HepG2 (cell line): ENCODE results near the gene AMZ1. TPM values are rescaled to one million over a fixed set of nuclear protein-coding genes. Genes with fewer than 3 reads are reported as not detected.
A peak's percentile ranks its signal among the peaks of the same experiment; 100 is the strongest.

Experiments
- ATAC-seq: fragments of 200-7000 bp; cut with Tn5 transposase; 3 replicates; pipeline ENCODE4 v1.9.1; 2020; ENCODE audit warnings: mild to moderate bottlenecking, moderate library complexity
- BruUV-seq: library from RNA; stranded (reverse); fragments of 400-500 nt; replicated peaks from 2 replicates; lab custom pipeline; 2021; lab: Mats Ljungman, UMichigan
- CTCF ChIA-PET: fragments of 300-600 bp; formaldehyde crosslinking; extraction: SDS; loops from one replicate; lab custom pipeline; 2021; ENCODE audit warnings: low total read pairs, inconsistent platforms, low intra/inter-chr PET ratio; lab: Yijun Ruan, JAX
- POLR2A ChIA-PET: fragments of 350-600 bp; sonication (Branson Sonifier 250); formaldehyde crosslinking; loops from one replicate; lab custom pipeline; 2020; ENCODE audit warnings: antibody characterized with exemption, inconsistent platforms; lab: Yijun Ruan, JAX
- DNase-seq: peaks from one replicate; pipeline ENCODE4 v3.0.0-alpha.2; 2015; ENCODE audit warnings: low spot score
- FAIRE-seq: peaks from 3 replicates; lab custom pipeline; 2011; peaks lifted over from hg19 to GRCh38; lab: Jason Lieb, UNC
- H2AFZ ChIP-seq: one replicate; pipeline ENCODE4 v1.6.1; 2011; ENCODE audit warnings: low read length, inconsistent platforms
- H3K27ac ChIP-seq: fragments of 300-600 bp; 3 replicates; pipeline ENCODE4 v1.8.0; 2011; ENCODE audit warnings: mixed run types, mild to moderate bottlenecking, mixed read lengths, low read length, inconsistent platforms; ENCODE audit not compliant: insufficient read depth; ENCODE audit errors: extremely low read length
- H3K27me3 ChIP-seq, 2 experiments: fragments of 200-600 bp in 1 of 2; 2 replicates in 1 of 2; 3 replicates in 1 of 2; pipeline versions ENCODE4 v1.6.0 to v1.8.0; 2011; ENCODE audit warnings: low read length in 2 of 2, mild to moderate bottlenecking in 2 of 2, moderate library complexity in 2 of 2, inconsistent platforms in 1 of 2; ENCODE audit not compliant: insufficient read depth in 2 of 2, control insufficient read depth in 1 of 2
- H3K36me3 ChIP-seq, 2 experiments: fragments of 200-600 bp in 1 of 2; replicated peaks in 1 of 2; 2 replicates in 1 of 2; 3 replicates in 1 of 2; pipeline versions ENCODE4 v1.5.1 to v1.8.0; 2011; ENCODE audit warnings: low read length in 2 of 2, inconsistent platforms in 1 of 2; ENCODE audit not compliant: insufficient read depth in 2 of 2, control insufficient read depth in 1 of 2
- H3K4me1 ChIP-seq: 2 replicates; pipeline ENCODE4 v1.5.1; 2012; ENCODE audit warnings: low read length, inconsistent platforms; ENCODE audit not compliant: insufficient read depth
- H3K4me2 ChIP-seq: 2 replicates; pipeline ENCODE4 v1.6.0; 2011; ENCODE audit warnings: low read depth, low read length, inconsistent platforms
- H3K4me3 ChIP-seq, 3 experiments: fragments of 200-600 bp in 1 of 3; sonication (generic), shearing (Covaris generic) in 1 of 3; replicated peaks in 1 of 3; 2 replicates each; pipeline ENCODE4 v1.5.1; 2011 to 2016; ENCODE audit warnings: low read length in 3 of 3, inconsistent platforms in 2 of 3, low read depth in 2 of 3, mild to moderate bottlenecking in 2 of 3, control low read depth in 1 of 3, mixed read lengths in 1 of 3; ENCODE audit not compliant: insufficient read depth in 1 of 3
- H3K79me2 ChIP-seq: one replicate; pipeline ENCODE4 v1.6.1; 2011; ENCODE audit warnings: low read length, inconsistent platforms; ENCODE audit not compliant: insufficient read depth
- H3K9ac ChIP-seq: 2 replicates; pipeline ENCODE4 v1.6.0; 2011; ENCODE audit warnings: mild to moderate bottlenecking, low read depth, low read length, inconsistent platforms; ENCODE audit not compliant: insufficient read depth
- H3K9me3 ChIP-seq: 2 replicates; pipeline ENCODE4 v1.5.1; 2012; ENCODE audit warnings: mild to moderate bottlenecking, low read length
- H4K20me1 ChIP-seq: 2 replicates; pipeline ENCODE4 v1.6.0; 2011; ENCODE audit warnings: inconsistent platforms, mild to moderate bottlenecking, low read length, moderate library complexity; ENCODE audit not compliant: insufficient read depth
- AGO2 ChIP-seq: fragments of 200-400 bp; formaldehyde crosslinking; optimal IDR thresholded peaks from 2 replicates; pipeline ENCODE3; 2017; ENCODE audit warnings: mild to moderate bottlenecking, low read depth, low read length, moderate library complexity
- AKAP8 ChIP-seq: sonication (generic); formaldehyde crosslinking; IDR thresholded peaks from 2 replicates; pipeline ENCODE4 v1.5.1; 2020; ENCODE audit warnings: mild to moderate bottlenecking, missing genetic modification reagents
- KDM3A ChIP-seq: IDR thresholded peaks from 2 replicates; pipeline ENCODE4 v1.6.1; 2018; ENCODE audit warnings: low read depth, missing compliant biosample characterization
- MTA1 ChIP-seq: sonication (generic); formaldehyde crosslinking; IDR thresholded peaks from 2 replicates; pipeline ENCODE4 v1.4.0; 2020; ENCODE audit warnings: missing genetic modification reagents, mild to moderate bottlenecking, borderline replicate concordance
- MXD3 ChIP-seq: IDR thresholded peaks from 2 replicates; pipeline ENCODE4 v1.6.1; 2016; ENCODE audit warnings: mild to moderate bottlenecking, missing biosample characterization, missing genetic modification reagents
- RARA ChIP-seq: IDR thresholded peaks from 2 replicates; pipeline ENCODE4 v1.6.1; 2016; ENCODE audit warnings: missing genetic modification reagents, missing compliant biosample characterization
- RBFOX2 ChIP-seq: fragments of 200-400 bp; formaldehyde crosslinking; IDR thresholded peaks from 2 replicates; pipeline ENCODE4 v1.6.1; 2017; ENCODE audit warnings: low read depth, mild to moderate bottlenecking, low read length
- SUZ12 ChIP-seq: fragments of 150-350 bp; IDR thresholded peaks from 2 replicates; pipeline ENCODE4 v1.6.1; 2014; ENCODE audit warnings: low read depth, low read length
- ZBTB33 ChIP-seq: sonication (generic); formaldehyde crosslinking; IDR thresholded peaks from 2 replicates; pipeline ENCODE4 v1.4.0; 2020; ENCODE audit warnings: missing genetic modification reagents
- ZEB1 ChIP-seq: IDR thresholded peaks from 2 replicates; pipeline ENCODE4 v1.6.1; 2012; ENCODE audit warnings: mild to moderate bottlenecking, low read depth, inconsistent platforms; ENCODE audit not compliant: insufficient replicate concordance
- ZFP37 ChIP-seq: sonication (generic); formaldehyde crosslinking; IDR thresholded peaks from 2 replicates; pipeline ENCODE4 v1.4.0; 2020; ENCODE audit warnings: missing genetic modification reagents, borderline replicate concordance
- WGBS: methylation state at CpG from one replicate; pipeline ENCODE4 v1.1.6; 2017; ENCODE audit warnings: low lambda C conversion rate; 5-methylcytosine and 5-hydroxymethylcytosine counted together
- in situ Hi-C: cut with HindIII; loops from 2 replicates; pipeline ENCODE4 v1.10.0; 2017; ENCODE audit warnings: low pct_unique_long_range_greater_than_20kb; ENCODE audit not compliant: extremely low pct_ligation_motif_present
- intact Hi-C: fragments of 100-400 bp; cut with micrococcal nuclease; formaldehyde crosslinking; loops from one replicate; pipeline ENCODE4 v1.10.0; 2022; ENCODE audit not compliant: unreplicated experiment
- polyA plus RNA-seq, 8 experiments: library from polyadenylated mRNA; depleted of rRNA in 3 of 8; stranded (reverse) in 7 of 8; unstranded in 1 of 8; fragments of >200 nt; fragmentation: Illumina TruSeq in 4 of 8; extraction: Trizol in 4 of 8; gene quantifications; 2 replicates each; pipeline versions ENCODE4 v1.2.1 to v1.2.3, GENCODE V29; 2011 to 2016; ENCODE audit warnings: low read depth in 4 of 8, missing spikeins in 1 of 8, mixed read lengths in 1 of 8; ENCODE audit not compliant: insufficient read depth in 1 of 8
- total RNA-seq, 5 experiments: library from RNA; depleted of rRNA; stranded (reverse); fragments of >200 nt; fragmentation: Illumina TruSeq; extraction: Trizol; gene quantifications; 2 replicates each; pipeline ENCODE4 v1.2.3, GENCODE V29; 2016; ENCODE audit warnings: low read depth in 1 of 5
- TF ChIP-seq, protein P1 (sequence below): sonication (generic); formaldehyde crosslinking; IDR thresholded peaks from 2 replicates; pipeline ENCODE4 v1.5.0; 2020; ENCODE audit warnings: mild to moderate bottlenecking, missing genetic modification reagents, borderline replicate concordance

Gene AMZ1
- total and polyA plus RNA-seq, 2 of the 13 experiments (the other 11 are each of a cell fraction or from before 2014, with no cell fraction given): 0.03 TPM; not detected in 1

DNA sequence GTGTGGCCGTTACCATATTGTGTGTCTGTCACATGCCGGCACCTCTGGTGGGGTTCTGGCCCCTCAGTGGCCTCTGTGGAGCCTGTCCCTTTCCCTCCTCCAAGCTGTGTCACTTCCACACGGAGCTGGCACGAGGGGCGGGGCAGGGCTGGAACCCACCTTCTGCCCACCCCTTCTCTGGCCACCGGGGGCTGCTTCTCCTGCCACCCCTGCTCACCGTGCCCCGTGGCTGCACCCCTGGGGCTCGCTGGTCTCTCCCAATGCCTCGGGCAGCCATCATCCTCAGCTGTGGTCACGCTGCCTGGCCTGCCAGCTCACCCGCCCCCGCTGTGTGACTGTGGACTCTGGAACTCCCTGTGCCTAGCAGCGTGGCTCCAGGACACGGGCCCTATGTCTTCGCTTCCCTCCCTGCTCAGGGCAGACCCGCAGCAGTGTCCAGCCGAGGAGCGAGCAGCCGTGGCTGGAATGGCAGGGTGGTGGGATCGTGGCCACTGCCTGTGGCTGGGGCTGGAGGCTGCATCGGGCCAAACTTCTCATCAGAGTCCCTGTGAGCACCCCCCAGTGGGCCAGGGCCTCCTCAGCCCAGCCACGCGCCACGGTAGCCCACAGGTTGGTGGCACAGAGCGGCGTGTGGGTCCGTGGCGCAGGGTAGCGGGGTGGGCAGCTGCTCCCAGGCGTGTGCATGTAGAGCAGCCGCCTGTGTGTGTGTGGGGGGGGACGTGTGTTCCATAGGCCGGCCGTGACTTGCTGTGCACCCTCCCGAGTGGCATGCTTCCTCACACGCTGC, 48.1 kb upstream of the AMZ1 start:
- no peak for ATAC-seq
- no peaks in the 10 kb centered on the region for H3K27me3 ChIP-seq
- in situ Hi-C loops (loop anchor here (10.0 kb wide), 1 partner anchor 75 kb away; no protein-coding TSS in a partner anchor), intact Hi-C loops (no loop called here)
- no peak for FAIRE-seq
- no peak overlapping the region for H2AFZ ChIP-seq
- CTCF ChIA-PET: no interaction called here
- H3K4me1 ChIP-seq: peaks cover 85% of the 10 kb centered on the region
- H3K79me2 ChIP-seq: peaks cover 74% of the 10 kb centered on the region
- peaks cover 39% of the 10 kb centered on the region; the same call in 1 of the 2 replicates for H4K20me1 ChIP-seq
- POLR2A ChIA-PET: interaction anchor here (0.5 to 1.9 kb wide), 2 partner anchors 12 to 51 kb away, joined by 3 to 7 read pairs; no protein-coding TSS in a partner anchor
- BruUV-seq: no TSS peak
- H3K9me3 ChIP-seq: no peaks in the 10 kb centered on the region
- H3K36me3 ChIP-seq: peaks cover 9 to 22% of the 10 kb centered on the region in 2 experiments; a peak in 3 of 5 replicates
- 91% methylated on average over 16 of the region's 37 CpGs for WGBS
- H3K4me2 ChIP-seq: no peak overlapping the region
- H3K9ac ChIP-seq: no peak overlapping the region
- no peak overlapping the region for H3K4me3 ChIP-seq
- no peak for DNase-seq
- TF ChIP-seq RARA (no peak), AKAP8 (CRISPR knock-in tag) (peak; percentile 94), ZEB1 (no peak), AGO2 (peak; percentile 52), ZFP37 (CRISPR knock-in tag) (no peak), ZBTB33 (CRISPR knock-in tag) (peak; percentile 55), RBFOX2 (peak; percentile 62), KDM3A (peak; percentile 20; the same call in 1 of the 2 replicates), MTA1 (CRISPR knock-in tag) (peak; percentile 51; the same call in 1 of the 2 replicates), MXD3 (no peak), SUZ12 (no peak)
- TF ChIP-seq, protein P1, sequence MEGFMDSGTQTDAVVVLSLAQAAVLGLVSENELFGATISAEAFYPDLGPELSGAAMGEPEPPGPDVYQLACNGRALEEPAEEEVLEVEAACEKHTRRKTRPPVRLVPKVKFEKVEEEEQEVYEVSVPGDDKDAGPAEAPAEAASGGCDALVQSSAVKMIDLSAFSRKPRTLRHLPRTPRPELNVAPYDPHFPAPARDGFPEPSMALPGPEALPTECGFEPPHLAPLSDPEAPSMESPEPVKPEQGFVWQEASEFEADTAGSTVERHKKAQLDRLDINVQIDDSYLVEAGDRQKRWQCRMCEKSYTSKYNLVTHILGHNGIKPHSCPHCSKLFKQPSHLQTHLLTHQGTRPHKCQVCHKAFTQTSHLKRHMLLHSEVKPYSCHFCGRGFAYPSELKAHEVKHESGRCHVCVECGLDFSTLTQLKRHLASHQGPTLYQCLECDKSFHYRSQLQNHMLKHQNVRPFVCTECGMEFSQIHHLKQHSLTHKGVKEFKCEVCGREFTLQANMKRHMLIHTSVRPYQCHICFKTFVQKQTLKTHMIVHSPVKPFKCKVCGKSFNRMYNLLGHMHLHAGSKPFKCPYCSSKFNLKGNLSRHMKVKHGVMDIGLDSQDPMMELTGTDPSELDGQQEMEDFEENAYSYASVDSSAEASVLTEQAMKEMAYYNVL (CRISPR knock-in tag): no peak
- peak overlapping the region; percentile 79 for H3K27ac ChIP-seq
